SU-DHL-6 (cell line): ENCODE data around the gene STARD9.

Experiments
- H2AFZ ChIP-seq: fragments of 200-600 bp; sonication (generic); 2 replicates; pipeline ENCODE4 v1.6.1; 2014; ENCODE audit warnings: low read depth, mild to moderate bottlenecking, moderate library complexity, mixed read lengths, antibody characterized with exemption, low read length; ENCODE audit not compliant: severe bottlenecking
- H3F3A ChIP-seq: fragments of 200-600 bp; shearing (Covaris generic); 2 replicates; pipeline ENCODE4 v1.6.0; 2016; ENCODE audit warnings: antibody characterized with exemption, mild to moderate bottlenecking; ENCODE audit not compliant: insufficient read depth
- H3K27ac ChIP-seq: fragments of 200-600 bp; sonication (generic); 2 replicates; pipeline ENCODE4 v1.5.1; 2016; ENCODE audit warnings: low read depth, mild to moderate bottlenecking, low read length, moderate library complexity, mixed read lengths
- H3K27me3 ChIP-seq: fragments of 200-600 bp; sonication (generic), shearing (Covaris generic); 2 replicates; pipeline ENCODE4 v1.6.0; 2014; ENCODE audit warnings: mild to moderate bottlenecking, low read length
- H3K36me3 ChIP-seq: fragments of 200-600 bp; sonication (generic); 2 replicates; pipeline ENCODE4 v1.6.1; 2014; ENCODE audit warnings: mild to moderate bottlenecking, low read length, mixed read lengths
- H3K4me2 ChIP-seq: fragments of 300-600, 200-600 bp; shearing (Covaris generic), sonication (generic); 2 replicates; pipeline ENCODE4 v1.6.0; 2014; ENCODE audit warnings: low read length, low read depth, mild to moderate bottlenecking; ENCODE audit not compliant: poor library complexity, severe bottlenecking
- H3K4me3 ChIP-seq: fragments of 200-600 bp; sonication (generic); 2 replicates; pipeline ENCODE4 v1.5.1; 2014; ENCODE audit warnings: antibody characterized with exemption, low read length, mild to moderate bottlenecking, mixed read lengths; ENCODE audit not compliant: insufficient read depth, poor library complexity, severe bottlenecking
- H3K79me2 ChIP-seq: fragments of 200-600 bp; sonication (generic); 2 replicates; pipeline ENCODE4 v1.6.1; 2014; ENCODE audit warnings: mild to moderate bottlenecking, low read length, moderate library complexity; ENCODE audit not compliant: insufficient read depth
- H3K9ac ChIP-seq: fragments of 200-600 bp; sonication (generic); 2 replicates; pipeline ENCODE4 v1.7.0; 2014; ENCODE audit warnings: mild to moderate bottlenecking, low read length
- H3K9me2 ChIP-seq: fragments of 200-600 bp; sonication (generic); replicated peaks from 2 replicates; pipeline ENCODE4 v1.6.1; 2014; ENCODE audit warnings: low read length; ENCODE audit not compliant: insufficient read depth
- H3K9me3 ChIP-seq: fragments of 200-600 bp; sonication (generic); 2 replicates; pipeline ENCODE4 v1.6.1; 2014; ENCODE audit warnings: low read length, mixed read lengths; ENCODE audit not compliant: insufficient read depth
- H4K20me1 ChIP-seq: fragments of 200-600 bp; sonication (generic); 2 replicates; pipeline ENCODE4 v1.6.1; 2014; ENCODE audit warnings: low read depth, mild to moderate bottlenecking, antibody characterized with exemption, low read length, moderate library complexity, mixed read lengths
- EZH2phosphoT487 ChIP-seq: fragments of 200-600 bp; sonication (generic), shearing (Covaris generic); conservative IDR thresholded peaks from 2 replicates; pipeline ENCODE4 v1.6.1; 2018; ENCODE audit warnings: mild to moderate bottlenecking, antibody characterized with exemption, low read length, moderate library complexity, mixed read lengths
- TF ChIP-seq, protein P1 (sequence below): fragments of 200-600 bp; sonication (generic); IDR thresholded peaks from one replicate; pipeline ENCODE4 v1.5.1; 2017; ENCODE audit warnings: antibody characterized with exemption, mild to moderate bottlenecking, low read length, moderate library complexity; ENCODE audit not compliant: insufficient read depth, poor library complexity, severe bottlenecking

The STARD9 gene

DNA sequence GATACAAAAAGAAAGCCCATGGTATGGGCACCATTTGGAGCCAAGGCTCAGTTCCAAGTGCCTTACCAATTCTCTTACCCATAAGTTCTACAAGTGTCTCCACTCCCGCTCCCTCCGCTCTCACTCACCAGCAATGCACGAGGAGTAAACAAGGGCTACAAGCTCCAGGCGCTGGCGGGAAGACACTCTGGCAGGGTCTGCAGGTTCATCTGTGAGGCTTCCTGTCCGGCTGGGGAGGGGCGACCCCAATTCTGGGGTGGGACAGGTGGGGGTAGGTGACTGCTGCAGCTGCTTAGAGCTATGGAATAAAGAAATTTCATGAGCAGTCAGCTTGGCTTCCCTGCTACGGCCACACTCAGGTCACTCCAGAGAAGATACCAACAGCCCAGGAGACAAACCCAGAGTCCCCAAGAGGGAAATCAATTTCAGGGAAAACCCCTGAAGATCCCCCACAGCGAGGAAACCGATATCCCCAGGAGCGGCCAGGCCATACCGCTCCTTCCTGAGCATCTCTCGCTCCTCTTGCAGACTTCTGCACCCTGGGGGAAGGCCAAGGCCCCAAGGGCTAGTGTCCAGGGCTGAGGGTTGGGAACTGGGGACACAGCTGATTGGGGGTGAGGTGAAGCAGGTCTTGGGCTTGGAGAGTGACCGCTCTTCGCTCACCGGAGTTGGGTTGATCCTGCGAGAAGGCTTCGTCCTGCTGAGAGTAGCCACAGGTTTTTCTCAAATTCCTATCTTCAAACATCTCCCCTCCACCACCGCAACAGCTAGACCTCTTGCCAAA lies 160.2 kb downstream of the STARD9 start:
- H3K9me2 ChIP-seq = no peaks in the 10 kb centered on the region
- no peaks in the 10 kb centered on the region for H4K20me1 ChIP-seq
- TF ChIP-seq, protein P1, sequence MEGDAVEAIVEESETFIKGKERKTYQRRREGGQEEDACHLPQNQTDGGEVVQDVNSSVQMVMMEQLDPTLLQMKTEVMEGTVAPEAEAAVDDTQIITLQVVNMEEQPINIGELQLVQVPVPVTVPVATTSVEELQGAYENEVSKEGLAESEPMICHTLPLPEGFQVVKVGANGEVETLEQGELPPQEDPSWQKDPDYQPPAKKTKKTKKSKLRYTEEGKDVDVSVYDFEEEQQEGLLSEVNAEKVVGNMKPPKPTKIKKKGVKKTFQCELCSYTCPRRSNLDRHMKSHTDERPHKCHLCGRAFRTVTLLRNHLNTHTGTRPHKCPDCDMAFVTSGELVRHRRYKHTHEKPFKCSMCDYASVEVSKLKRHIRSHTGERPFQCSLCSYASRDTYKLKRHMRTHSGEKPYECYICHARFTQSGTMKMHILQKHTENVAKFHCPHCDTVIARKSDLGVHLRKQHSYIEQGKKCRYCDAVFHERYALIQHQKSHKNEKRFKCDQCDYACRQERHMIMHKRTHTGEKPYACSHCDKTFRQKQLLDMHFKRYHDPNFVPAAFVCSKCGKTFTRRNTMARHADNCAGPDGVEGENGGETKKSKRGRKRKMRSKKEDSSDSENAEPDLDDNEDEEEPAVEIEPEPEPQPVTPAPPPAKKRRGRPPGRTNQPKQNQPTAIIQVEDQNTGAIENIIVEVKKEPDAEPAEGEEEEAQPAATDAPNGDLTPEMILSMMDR = no peak
- TF ChIP-seq EZH2phosphoT487 = no peak
- no peaks in the 10 kb centered on the region for H3K9me3 ChIP-seq
- no peaks in the 10 kb centered on the region; the same call in 1 of the 2 replicates for H3K36me3 ChIP-seq
- peaks cover 6% of the 10 kb centered on the region for H3F3A ChIP-seq
- H3K27me3 ChIP-seq = no peaks in the 10 kb centered on the region
- H3K27ac ChIP-seq = no peak overlapping the region
- no peak overlapping the region for H2AFZ ChIP-seq
- H3K4me3 ChIP-seq = peak overlapping the region; percentile 86
- H3K9ac ChIP-seq = peak overlapping the region; percentile 85
- peak overlapping the region; percentile 84 for H3K4me2 ChIP-seq
- H3K79me2 ChIP-seq = no peaks in the 10 kb centered on the region; the same call in 1 of the 2 replicates

DNA sequence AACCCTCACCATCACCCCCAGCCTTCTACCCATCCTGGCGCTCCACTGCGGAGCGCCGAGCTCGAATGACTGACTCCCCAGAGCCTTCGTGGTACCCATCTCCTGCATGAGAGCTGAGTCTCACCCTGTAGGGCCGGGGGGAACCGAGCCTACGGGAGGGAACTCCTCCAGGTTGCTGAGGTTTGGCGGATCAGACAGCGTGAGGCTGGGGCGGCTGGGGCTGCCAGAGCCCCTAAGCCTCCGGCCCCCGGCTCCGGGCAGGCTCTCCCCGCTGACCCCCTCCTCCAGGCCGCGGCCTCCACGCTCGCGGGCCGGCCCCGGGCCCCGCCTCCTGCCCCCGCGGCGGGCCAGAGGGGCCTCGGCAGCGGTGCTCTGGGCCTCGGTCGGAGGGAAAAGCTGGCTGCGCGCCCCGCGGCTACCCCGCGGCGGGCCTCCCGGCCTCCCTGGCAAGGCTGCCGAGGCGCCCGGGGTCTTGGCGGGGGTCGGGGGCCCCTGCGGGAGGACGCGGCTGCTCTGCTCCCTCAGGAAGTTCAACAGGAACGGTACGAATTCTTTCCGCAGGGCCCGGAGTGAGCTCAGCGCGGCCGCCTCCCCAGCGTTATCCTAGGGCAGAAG lies 160.9 kb downstream of the STARD9 start:
- peak overlapping the region; percentile 85 for H3K9ac ChIP-seq
- H3K9me2 ChIP-seq = no peaks in the 10 kb centered on the region
- TF ChIP-seq, protein P1 = no peak
- H3K79me2 ChIP-seq = no peaks in the 10 kb centered on the region; the same call in 1 of the 2 replicates
- peak overlapping the region; percentile 86 for H3K4me3 ChIP-seq
- H3F3A ChIP-seq = peaks cover 6% of the 10 kb centered on the region
- H3K27ac ChIP-seq = peak overlapping the region; percentile 45
- H4K20me1 ChIP-seq = no peaks in the 10 kb centered on the region
- H3K27me3 ChIP-seq = no peaks in the 10 kb centered on the region
- H2AFZ ChIP-seq = peak overlapping the region; percentile 91
- peak overlapping the region; percentile 84 for H3K4me2 ChIP-seq
- no peaks in the 10 kb centered on the region for H3K9me3 ChIP-seq
- no peaks in the 10 kb centered on the region; the same call in 1 of the 2 replicates for H3K36me3 ChIP-seq

DNA sequence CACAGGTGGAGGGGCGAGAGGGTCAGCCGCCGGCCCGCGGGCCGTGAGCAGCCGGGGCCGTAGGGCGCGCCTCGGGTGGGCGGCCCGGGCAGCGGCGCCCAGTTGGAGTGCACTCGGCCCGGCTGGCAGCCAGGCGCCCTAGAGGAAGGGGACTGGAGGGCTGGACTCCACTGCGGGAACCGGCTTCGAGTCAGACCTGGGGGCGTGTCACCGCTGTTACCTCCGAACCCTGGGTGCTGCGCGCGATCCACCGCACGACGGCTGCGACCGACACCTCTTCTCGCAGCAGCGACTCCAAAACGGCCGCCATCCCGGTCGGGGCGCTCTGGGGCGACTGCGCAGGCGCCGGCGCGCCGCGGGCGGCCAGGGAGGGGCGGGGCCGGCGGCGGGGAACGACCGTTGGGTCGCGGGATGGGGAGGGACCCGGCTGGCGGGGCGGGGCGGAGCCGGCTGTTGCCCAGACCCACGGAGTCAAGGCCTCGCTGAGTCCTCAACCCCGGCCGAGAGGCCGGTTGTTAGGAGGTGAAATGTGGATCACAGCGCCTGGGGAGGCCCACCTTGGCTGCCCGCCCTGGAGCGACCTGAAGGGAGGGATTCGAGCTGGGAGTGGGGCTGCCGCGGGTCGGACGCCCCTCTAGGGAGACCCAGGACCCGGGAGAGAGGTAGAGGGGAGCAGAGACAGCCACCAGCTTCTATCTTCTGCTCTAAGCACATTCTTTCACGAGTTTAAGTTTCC lies 161.6 kb downstream of the STARD9 start, which contains the start of gene CDAN1:
Gene CDAN1 (minus strand): TSS at position 336 of the 736 bp plus-strand sequence. CDS start 26 bp downstream, at position 310.
- no peaks in the 10 kb centered on the region; the same call in 1 of the 2 replicates for H3K79me2 ChIP-seq
- H3K36me3 ChIP-seq = no peaks in the 10 kb centered on the region
- TF ChIP-seq EZH2phosphoT487 = no peak
- TF ChIP-seq, protein P1 = no peak
- peak within 1 kb of the TSS; percentile 85 for H3K9ac ChIP-seq
- peak within 1 kb of the TSS; percentile 94 for H2AFZ ChIP-seq
- H4K20me1 ChIP-seq = no peaks in the 10 kb centered on the region
- H3F3A ChIP-seq = peaks cover 6% of the 10 kb centered on the region
- H3K4me3 ChIP-seq = peak within 1 kb of the TSS; percentile 86
- peak within 1 kb of the TSS; percentile 84 for H3K4me2 ChIP-seq
- no peaks in the 10 kb centered on the region for H3K27me3 ChIP-seq
- H3K9me3 ChIP-seq = no peaks in the 10 kb centered on the region
- no peaks in the 10 kb centered on the region for H3K9me2 ChIP-seq
- H3K27ac ChIP-seq = peak within 1 kb of the TSS; percentile 59
